Kidney epithelial cell (primary cell): ENCODE measurements around the gene NIM1K. TPM values are rescaled to one million over a fixed set of nuclear protein-coding genes. Genes with fewer than 3 reads are reported as not detected.

Experiments
- DNase-seq: peaks from one replicate; pipeline ENCODE4 v3.0.0-alpha.2; 2010; ENCODE audit warnings: low read depth
- H3K27me3 ChIP-seq: 2 replicates; pipeline ENCODE4 v1.6.0; 2011; ENCODE audit warnings: low read length; ENCODE audit not compliant: control insufficient read depth, insufficient read depth
- H3K36me3 ChIP-seq: 2 replicates; pipeline ENCODE4 v1.5.1; 2011; ENCODE audit warnings: low read length; ENCODE audit not compliant: control insufficient read depth, insufficient read depth
- H3K4me3 ChIP-seq: 2 replicates; pipeline ENCODE4 v1.5.1; 2011; ENCODE audit warnings: low read depth, mild to moderate bottlenecking, control low read depth, low read length
- CTCF ChIP-seq: IDR thresholded peaks from 2 replicates; pipeline ENCODE4 v1.5.1; 2011; ENCODE audit warnings: mild to moderate bottlenecking, moderate library complexity, low read length, control low read depth, inconsistent platforms; ENCODE audit not compliant: insufficient read depth, poor library complexity, severe bottlenecking
- total RNA-seq: library from RNA; depleted of rRNA; stranded (reverse); fragments of >200 nt; gene quantifications from 2 replicates; pipeline ENCODE4 v1.2.3, GENCODE V29; 2015

Gene NIM1K
- total RNA-seq, 1 donor from 2014 or later: 0.21 TPM

DNA sequence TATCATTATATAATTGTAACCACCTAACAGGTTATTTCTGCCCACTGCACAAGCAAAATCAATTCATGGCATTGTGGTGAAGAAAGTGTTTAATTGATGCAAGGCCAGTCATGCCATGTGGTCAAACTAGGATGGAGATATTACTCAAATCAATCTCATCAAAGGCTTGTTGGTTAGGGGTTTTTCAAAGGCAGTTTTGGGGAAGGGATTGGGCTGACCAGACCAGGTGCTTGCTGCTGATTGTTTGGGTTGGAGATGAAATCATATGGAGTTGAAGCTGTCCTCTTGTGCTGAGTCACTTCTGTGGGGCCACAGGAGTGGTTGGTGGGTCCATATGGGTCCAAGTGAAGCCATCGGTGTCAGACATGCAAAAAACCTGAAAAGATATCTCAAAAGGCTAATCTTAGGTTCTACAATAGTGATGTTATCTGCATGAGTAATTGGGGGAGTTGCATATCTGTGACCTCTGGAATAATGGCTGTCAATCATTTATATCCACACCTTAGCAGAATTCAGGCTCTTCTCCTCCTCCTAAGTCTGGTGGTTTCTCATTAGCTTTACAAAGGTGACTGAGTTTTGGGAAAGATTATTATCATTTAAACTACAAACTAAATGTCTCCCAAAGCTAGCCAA is 76.3 kb downstream of the NIM1K start:
- Histone ChIP-seq H3K27me3 (no peaks in the 10 kb centered on the region), H3K4me3 (no peak overlapping the region), H3K36me3 (no peaks in the 10 kb centered on the region)
- TF ChIP-seq CTCF: no peak
- no peak for DNase-seq

DNA sequence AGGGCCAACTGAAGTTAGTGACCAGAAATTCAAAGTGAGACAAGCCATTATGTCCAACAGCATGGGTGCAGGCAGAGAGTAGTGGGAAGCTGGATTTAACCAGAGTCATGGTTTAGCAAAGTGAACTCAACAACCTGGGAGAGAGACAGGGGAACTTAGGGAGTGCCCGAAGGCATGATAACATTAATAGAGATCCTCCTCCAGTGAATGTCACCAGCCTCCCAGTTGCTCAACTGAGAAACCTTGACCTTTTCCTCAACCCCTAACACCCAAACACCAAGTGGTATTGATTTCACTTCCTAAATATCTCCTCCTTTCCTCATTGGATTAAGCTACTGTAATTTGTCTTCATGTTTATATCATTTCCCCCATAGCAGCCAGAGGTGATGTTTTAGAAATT is 78.6 kb downstream of the NIM1K start:
- Histone ChIP-seq H3K27me3 (no peaks in the 10 kb centered on the region), H3K4me3 (no peak overlapping the region), H3K36me3 (no peaks in the 10 kb centered on the region)
- no peak for DNase-seq
- TF ChIP-seq CTCF: no peak

- TF ChIP-seq CTCF: no peak
- H3K27me3 ChIP-seq: no peaks in the 10 kb centered on the region
- no peaks in the 10 kb centered on the region for H3K36me3 ChIP-seq
- no peak overlapping the region for H3K4me3 ChIP-seq
- no peak for DNase-seq
These were observed 81.5 kb downstream of the NIM1K start for GRCh38 chr5:43273552-43273951.

- Histone ChIP-seq H3K4me3 (no peak overlapping the region), H3K36me3 (no peaks in the 10 kb centered on the region), H3K27me3 (no peaks in the 10 kb centered on the region)
- TF ChIP-seq CTCF: no peak
- DNase-seq: no peak
These were observed 82.5 kb downstream of the NIM1K start for GRCh38 chr5:43274435-43275114.

DNA sequence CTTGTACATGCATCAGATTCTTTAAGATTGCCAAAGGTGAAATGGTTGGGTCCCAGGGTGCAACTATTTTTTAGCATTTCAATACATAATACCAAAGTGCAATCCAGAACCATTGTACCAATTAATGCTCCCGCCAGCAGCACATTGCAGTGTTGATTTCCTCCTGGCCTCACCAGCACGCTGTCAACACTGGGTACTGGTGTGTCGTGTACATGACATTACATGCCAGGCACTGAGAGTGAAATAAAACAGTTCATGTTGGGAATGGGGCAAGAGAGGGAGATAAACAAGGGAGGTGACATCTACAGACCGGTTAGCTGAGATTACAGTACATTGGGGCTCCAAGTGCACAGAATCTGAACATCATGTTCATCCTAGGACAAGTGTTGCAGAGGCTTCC is 83.4 kb downstream of the NIM1K start:
- no peaks in the 10 kb centered on the region for H3K36me3 ChIP-seq
- no peak overlapping the region for H3K4me3 ChIP-seq

More for the DNA sequence above, 83.4 kb downstream of the NIM1K start:
- H3K27me3 ChIP-seq: no peaks in the 10 kb centered on the region
- DNase-seq: no peak
- TF ChIP-seq CTCF: no peak
